Epidermal melanocyte (primary cell): ENCODE data around the gene MEIKIN.
"Not testable (repeated sequence)": the region's sequence is repeated elsewhere in the genome, so short reads cannot be mapped to it uniquely, and the experiment has no call there.

Experiments used
- DNase-seq: peaks from one replicate; pipeline ENCODE4 v3.0.0; 2011; ENCODE audit warnings: low spot score; ENCODE audit not compliant: insufficient read length

MEIKIN gene

DNA sequence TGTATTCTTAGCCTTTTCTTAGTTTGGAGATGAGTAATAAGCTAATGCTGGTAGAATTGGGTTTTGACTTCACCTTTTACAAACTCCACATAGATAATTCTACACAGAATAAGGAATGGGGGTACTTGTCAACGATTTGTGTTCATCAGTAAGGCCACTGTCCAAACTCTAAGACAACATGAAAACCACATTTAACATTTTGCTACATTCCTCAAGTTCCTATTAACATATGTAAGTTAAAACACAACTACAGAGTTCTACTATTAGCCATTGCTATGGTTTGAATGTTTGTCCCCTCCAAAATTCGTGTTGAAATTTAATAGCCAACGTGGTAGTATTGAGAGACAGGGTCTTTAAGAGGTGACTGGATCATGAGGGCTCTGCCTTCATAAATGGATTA, 31.9 kb downstream of the MEIKIN start:
- DNase-seq = no peak

DNA sequence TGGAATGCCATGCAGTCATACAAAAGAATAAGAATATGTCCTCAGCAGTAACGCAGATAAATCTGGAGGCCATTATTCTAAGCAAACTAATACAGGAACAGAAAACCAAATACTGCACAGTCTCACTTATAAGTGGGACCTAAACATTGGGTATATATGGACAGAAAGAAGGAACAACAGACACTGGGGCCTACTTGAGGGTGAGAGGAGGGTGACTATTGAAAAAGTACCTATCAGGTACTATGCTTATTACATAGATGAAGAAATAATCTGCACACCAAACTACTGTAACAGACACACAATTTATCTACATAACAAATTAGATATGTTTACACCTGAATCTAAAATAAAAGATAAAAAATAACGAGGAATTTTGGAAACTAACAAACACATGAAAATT, 38.8 kb downstream of the MEIKIN start:
- no peak for DNase-seq

DNA sequence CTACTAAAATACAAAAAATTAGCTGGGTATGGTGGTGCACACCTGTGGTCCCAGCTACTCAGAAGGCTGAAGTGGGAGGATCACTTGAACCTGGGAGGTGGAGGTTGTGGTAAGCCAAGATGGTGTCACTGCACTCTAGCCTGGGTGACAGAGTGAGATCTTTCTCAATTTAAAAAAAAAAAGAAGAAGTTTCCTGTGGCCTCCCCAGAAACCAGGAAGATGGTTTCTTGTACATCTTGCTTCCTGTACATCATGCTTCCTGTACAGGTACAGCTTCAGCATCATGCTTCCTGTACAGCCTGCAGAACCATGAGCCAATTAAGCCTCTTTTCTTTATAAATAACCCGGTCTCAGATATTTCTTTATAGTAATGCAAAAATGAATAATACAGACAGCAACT, 43.2 kb downstream of the MEIKIN start:
- DNase-seq = not testable (repeated sequence)

DNA sequence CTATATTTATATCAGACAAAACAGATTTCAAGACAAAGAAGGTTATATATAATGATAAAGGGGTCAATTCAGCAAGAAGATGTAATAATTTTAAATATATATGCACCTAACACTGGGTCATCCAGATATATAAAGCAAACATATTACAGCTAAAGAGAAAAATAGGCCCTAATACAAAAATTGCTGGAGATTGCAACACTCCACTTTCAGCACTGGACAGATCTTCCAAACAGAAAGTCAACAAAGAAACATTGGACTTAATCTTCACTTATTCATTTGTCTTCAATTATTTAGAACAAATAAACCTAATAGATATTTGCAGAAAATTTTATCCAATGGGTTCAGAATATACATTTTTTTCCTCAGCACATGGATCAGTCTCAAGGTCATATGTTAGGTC, 45.8 kb downstream of the MEIKIN start:
- no peak for DNase-seq

DNA sequence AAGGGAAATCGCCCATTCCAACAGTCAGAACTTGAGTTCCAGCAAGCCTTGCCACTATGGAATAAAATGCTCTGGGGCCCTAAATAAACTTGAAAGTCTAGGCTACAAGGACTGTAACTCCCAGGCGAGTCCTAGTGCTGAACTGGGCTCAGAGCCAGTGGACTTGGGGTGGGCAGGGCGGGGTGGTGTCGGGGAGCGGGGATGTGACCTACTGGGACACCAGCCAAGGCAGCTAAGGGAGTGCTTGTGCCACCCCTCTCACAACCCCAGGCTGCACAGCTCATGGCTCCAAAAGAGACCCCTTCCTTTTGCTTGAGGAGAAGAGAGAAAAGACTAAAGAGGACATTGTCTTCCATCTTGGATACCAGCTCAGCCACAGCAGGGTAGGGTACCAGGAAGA, 61.5 kb downstream of the MEIKIN start:
- DNase-seq = no peak

DNA sequence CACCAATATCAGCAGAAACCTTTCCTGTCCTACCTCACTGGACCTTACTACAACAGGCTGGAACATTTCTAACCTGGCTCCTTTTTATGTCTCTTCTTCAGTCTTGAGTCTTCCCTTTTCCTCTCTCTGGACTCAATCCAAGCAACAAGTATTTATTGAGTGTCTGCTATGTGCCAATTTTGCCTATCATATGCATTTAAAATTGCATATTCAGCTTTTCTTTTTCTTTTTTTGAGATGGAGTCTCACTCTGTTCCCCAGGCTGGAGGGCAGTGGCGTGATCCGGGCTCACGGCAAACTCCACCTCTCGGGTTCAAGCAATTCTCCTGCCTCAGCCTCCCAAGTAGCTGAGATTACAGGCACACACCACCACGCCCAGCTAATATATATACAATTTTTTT, 65.8 kb downstream of the MEIKIN start:
- no peak for DNase-seq

DNA sequence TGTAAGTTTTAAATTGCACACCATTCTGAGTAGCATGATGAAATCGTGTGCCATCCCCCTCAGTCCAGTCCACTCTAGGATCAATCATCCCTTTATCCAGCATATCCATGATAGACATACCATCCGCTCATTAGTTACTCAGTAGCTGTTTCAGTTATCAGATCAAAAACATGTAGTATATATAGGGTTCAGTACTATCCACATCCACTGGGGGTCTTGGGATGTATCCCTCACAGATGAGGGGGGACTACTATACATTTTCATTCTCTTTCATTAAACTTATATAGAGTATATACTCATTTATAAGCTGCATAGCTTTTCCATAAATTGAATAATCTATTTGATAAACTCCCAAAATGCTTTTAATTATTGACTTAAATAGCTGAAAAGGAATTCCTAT, 67.6 kb downstream of the MEIKIN start:
- no peak for DNase-seq

DNA sequence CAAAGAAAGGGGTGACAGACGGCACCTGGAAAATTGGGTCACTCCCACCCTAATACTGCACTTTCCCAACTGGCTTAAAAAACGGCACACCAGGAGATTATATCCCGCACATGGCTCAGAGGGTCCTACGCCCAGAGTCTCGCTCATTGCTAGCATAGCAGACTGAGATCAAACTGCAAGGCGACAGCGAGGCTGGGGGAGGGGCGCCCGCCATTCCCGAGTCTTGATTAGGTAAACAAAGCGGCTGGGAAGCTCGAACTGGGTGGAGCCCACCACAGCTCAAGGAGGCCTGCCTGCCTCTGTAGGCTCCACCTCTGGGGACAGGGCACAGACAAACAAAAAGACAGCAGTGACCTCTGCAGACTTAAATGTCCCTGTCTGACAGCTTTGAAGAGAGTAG, 74.2 kb downstream of the MEIKIN start:
- DNase-seq = not testable (repeated sequence)

DNA sequence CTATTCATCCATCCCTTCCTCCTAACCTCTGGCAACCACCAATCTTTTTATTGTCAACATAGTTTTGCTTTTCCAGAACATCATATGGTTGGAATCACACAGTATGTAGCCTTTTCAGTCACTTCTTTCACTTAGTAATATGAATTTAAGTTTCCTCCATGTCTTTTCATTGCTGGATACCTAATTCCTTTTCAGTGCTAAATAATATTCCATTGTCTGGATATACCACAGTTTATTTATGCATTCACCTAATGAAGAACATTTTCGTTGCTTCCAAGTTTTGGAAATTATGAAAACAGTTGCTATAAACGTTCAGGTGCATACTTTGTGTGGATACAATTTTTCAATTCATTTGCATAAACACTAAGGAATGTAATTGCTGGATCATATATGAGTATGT, 77.9 kb downstream of the MEIKIN start:
- no peak for DNase-seq

DNA sequence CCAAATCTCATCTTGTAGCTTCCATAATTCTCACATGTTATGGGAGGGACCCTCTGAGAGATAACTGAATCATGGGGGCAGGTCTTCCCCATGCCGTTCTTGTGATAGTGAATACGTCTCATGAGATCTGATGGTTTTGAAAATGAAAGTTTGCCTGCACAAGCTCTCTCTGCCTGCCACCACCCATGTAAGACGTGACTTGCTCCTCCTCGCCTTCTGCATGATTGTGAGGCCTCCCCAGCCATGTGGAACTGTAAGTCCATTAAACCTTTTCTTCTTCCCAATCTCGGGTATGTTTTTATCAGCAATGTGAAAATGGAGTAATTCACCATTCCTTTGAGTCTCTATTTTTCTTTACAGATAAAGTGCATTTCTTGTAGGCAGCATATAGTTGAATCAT, 81.8 kb downstream of the MEIKIN start:
- no peak for DNase-seq

DNA sequence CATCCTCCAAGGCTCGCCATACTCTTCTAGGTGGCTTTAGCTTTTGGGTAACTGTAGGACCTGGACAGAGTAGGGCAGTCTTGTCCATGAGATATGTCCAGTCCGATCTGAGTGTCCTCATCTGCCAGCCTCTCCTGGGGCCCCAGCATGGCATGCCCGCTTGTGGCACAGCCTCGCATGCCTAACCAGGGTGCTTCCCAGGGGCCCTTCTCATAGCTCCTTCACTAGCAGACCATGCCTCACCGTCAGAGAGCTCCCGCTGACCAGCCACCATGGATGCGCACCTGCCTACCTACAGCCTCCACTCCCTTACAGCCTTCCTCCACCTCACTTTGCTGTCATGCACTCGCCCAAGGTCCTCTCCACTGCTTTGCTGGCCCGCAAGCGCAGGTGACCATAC, 88.1 kb downstream of the MEIKIN start:
- no peak for DNase-seq

DNA sequence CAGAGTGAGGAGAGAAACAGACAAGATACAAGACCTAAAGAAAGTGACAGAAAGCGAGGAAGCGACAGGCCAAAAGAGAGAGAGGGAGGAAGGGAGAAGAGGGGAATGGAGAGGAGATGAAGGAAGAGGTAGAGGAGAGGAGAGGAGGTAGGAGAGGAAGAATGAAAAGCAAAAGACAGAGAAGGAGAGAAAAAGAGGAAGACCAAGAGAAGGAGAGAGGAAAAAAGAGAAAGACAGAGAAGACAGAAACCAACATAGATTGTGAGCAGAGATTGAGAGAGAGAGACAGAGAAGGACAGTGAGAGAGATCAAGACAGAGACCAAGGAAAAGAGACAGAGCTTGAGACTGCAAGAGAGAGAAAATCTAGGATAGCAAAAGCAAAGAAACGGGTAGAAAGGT, 90.0 kb downstream of the MEIKIN start:
- no peak for DNase-seq

DNA sequence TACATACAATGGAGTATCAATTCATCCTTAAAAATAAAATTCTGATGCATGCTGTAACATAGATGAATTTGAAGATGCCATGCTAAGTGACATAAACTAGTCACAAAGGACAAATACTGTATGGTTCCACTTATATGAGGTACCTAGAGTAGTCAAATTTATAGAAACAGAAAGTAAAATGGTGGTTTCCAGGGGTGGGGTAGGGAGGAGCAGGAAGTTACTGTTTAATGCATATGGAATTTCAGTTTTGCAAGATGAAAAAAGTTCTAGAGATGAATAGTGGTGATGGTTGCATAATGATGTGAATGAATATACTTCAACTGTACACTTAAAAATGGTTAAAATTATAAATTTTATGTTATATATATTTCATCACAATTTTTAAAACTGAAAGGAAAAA, 91.3 kb downstream of the MEIKIN start:
- no peak for DNase-seq

DNA sequence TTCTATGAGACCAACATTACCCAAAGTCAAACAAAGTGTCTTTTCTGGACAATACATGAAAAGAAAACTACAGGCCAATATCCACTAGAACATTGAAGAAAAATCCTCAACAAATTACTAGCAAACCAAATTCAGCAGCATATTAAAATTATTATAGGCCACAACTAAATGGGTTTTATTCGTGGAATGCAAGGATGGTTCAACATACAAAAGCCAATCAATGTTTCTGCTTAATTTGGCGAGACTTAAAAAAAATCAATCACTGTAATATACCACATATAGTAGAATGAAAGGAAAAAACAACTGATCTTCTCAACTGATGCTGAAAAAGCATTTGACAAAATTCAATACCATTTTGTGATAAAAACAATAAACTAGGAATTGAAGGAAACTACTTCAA, 96.8 kb downstream of the MEIKIN start:
- no peak for DNase-seq

DNA sequence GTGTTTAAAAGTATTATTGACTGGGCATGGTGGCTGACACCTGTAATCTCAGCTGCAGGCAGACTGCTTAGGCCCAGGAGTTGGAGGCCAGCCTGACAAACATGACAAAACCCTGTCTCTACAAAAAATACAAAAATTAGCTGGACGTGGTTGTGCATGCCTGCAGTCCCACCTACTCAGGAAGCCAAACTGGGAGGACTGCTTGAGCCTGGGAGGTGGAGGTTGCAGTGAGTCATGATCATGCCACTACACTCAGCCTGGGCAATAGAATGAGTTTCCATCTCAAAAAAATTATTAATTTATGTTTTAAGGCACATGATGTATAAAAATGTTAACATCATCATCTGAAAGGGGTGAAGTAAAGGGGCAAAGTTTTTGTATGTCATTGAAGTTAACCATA, 98.9 kb downstream of the MEIKIN start:
- no peak for DNase-seq

DNA sequence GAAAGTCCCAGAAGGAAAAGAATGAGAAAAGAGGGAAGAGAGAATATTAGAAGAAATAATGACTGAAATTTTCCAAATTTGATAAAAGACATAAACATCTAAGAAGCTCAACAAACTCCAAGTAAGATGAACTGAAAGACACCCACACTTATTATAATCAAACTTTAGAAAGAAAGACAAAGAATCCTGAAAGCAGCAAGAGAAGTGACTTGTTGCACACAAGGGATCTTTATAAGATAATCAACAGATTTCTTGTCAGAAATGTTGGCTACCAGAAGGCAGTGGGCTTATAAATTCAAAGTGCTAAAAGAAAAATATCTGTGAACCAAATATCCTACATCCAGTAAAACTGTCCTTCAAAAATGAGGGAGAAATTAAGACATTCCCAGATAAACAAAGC, 99.6 kb downstream of the MEIKIN start:
- no peak for DNase-seq

DNA sequence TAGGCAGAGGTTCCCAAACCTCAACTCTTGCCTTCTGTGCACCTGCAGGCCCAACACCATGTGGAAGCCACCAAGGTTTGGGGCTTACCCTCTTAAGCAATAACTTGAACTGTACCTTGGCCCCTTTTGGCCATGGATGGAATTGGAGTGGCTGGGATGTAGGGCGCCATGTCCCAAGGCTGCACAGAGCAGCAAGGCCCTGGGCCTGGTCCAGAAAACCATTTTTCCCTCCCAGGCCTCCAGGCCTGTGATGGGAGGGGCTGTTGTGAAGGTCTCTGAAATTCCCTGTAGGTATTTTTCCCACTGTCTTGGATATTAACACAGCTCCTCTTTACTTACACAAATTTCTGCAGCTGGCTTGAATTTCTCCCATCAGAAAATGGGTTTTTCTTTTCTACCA, 102.5 kb downstream of the MEIKIN start:
- not testable (repeated sequence) for DNase-seq

DNA sequence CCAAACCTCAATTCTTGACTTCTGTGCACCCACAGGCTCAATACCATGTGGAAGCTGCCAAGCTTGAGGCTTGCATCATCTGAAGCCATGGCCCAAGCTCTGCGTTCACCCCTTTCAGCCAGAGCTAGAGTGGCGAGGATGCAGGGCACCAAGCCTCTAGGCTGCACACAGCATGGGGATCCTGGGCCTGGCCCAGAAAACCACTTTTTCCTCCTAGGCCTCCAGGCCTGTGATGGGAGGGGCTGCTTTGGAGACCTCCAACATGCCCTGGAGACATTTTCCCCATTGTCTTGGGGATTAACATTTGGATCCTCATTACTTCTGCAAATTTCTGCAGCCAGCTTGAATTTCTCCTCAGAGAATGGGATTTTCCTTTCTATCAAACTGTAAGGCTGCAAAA, 112.8 kb downstream of the MEIKIN start:
- DNase-seq = not testable (repeated sequence)

DNA sequence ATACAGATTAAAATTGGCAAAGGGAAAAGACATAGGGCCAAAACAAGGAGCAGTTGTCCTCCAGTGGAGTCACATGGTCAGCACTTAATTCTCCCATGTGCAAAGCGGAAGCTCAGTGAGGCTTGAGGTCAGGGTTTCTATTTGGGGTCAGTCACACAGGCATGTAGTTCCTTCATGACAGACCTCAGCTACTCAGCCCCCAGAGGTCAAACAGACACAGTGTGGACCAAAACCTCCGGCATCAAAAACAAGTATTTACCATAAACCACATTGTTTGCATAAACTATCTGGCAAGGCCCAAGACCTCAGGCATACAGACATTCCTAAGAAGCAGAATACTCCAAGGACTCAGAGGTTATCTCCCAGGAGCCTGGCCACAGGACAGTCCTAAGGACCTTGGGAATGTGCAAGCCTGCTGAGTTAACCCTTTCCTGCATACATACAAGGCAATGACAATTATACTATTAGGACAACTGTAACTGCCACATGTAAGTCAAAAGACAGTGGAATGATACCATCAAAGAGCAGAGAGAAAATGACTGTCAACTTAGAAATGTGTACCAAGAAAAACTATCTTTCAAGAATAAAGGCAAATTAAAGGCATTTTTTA, 120.0 kb downstream of the MEIKIN start:
- no peak for DNase-seq

DNA sequence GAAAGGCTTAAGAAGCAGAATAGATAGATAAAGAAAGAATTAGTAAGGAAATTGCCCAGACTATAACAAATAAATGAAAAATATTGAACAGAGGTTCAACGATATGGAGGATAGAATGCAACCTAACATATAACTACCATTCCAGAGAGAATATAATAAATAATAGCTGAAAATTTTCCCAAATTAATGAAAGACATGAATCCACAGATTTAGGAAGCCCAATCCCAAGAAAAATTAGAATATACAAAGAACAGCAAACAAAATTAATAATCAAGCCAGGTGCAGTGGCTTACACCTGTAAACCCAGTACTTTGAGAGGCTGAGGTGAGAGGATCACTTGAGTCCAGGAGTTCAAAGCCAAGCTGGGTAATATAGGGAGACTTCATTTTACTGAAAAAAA, 120.8 kb downstream of the MEIKIN start:
- DNase-seq = no peak

DNA sequence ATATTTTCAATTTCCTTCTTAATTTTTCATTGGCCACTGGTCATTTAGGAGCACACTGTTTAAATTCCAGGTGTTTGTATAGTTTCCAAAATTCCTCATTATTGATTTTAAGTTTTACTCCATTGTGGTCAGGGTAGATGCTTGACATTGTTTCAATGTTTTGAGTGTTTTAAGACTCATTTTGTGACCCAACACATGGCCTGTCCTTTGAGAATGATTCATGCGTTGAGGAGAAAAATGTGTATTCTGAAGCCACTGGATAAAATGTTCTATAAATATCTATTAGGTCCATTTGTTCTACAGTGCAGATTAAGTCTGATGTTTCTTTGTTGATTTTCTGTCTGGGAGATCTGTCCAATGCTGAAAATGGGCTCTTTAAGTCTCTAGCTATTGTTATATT, 124.2 kb downstream of the MEIKIN start:
- no peak for DNase-seq

DNA sequence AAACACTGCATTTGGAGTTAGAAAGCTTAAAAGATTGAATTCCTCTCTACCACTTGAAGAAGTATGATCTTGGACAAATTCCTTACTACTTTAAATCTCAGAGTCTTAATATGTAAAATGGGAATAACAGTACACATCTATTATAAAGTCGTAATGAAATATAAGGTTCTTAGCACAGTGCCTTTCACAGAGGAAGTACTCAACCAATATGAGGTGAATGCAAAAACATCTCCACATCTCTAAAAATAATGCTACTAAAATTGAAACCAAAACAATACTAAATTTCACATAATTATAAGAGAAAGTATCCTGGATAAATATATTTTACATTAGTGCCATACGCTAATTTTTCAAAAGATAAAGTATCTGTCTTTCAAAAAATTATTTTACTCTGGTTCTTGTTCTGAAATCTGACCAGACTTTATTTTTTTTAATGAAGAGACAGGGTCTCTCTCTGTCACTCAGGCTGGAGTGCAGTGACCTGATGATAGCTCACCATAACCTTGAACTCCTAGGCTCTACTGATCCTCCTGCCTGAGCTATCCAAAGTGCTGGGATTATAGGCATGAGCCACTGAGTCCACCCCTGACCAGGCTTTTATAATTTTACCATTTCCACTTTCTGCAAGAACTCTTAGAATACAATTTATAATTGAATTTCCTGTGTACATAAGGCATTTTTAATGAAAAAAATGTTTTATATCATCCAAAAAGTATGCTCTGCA, 127.3 kb downstream of the MEIKIN start:
- no peak for DNase-seq

DNA sequence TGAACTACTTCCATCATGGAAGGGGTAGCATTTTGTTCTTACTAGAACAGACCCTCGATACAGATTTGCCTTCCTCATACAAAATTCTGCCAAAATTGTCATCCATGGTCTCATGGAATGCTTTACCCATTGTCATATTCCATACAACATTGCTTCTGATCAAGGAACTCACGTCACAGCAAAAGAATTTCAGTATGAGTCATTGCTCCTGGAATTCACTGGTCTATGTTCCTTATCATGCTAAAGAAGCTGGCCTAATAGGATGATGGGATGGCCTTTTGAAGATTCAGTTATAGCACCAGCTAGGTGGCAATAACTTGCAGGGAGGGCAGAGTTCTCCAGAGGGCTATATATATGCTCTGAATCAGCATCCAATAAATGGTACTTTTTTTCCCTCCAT, 130.5 kb downstream of the MEIKIN start:
- no peak for DNase-seq
